ENCODE data around the gene SRSF11.

The SRSF11 gene

DNA sequence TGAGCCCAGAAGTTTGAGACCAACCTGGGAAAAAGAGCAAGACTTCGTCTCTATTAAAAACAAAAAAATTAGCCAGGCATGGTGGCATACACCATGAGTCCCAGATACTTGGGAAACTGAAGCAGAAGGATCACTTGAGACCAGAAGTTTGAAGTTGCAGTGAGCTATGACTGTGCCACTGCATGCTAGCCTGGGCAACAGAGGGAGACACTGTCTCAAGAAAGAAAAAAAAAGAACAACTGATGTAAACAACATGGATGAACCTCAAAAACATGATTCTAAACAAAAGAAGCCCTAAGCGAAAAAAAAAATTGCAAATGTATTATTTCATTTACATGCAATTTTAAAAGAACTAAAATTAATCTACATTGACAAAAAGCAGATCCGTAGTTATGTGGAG is 24.8 kb upstream of the SRSF11 start:
- DNase-seq (ENCODE audit: insufficient read length, low spot score) (no peak), FAIRE-seq (no peak)
- no peak for TF ChIP-seq CTCF (IDR thresholded peaks at IDR 0.05; ENCODE audit: insufficient read depth, missing control alignments)

DNA sequence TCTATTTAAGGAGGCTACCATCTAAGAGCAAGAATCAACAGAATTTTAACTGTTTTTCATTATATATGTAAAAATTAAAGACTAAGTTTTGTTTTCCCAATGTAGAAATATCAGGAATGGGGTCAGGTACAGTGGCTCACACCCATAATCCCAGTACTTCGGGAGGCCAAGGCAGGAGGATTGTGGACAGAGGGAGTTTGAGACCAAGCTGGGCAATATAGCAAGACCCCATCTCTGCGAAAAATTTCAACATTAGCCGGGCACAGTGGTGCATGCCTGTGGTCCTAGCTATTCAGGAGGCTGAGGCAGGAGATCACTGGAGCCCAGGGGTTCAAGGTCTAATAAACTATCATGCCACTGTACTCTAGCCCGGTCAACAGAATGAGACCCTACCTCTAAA is 21.1 kb upstream of the SRSF11 start:
- no peak for FAIRE-seq
- TF ChIP-seq CTCF (IDR thresholded peaks at IDR 0.05; ENCODE audit: insufficient read depth, missing control alignments): no peak
- no peak for DNase-seq (ENCODE audit: insufficient read length, low spot score)

DNA sequence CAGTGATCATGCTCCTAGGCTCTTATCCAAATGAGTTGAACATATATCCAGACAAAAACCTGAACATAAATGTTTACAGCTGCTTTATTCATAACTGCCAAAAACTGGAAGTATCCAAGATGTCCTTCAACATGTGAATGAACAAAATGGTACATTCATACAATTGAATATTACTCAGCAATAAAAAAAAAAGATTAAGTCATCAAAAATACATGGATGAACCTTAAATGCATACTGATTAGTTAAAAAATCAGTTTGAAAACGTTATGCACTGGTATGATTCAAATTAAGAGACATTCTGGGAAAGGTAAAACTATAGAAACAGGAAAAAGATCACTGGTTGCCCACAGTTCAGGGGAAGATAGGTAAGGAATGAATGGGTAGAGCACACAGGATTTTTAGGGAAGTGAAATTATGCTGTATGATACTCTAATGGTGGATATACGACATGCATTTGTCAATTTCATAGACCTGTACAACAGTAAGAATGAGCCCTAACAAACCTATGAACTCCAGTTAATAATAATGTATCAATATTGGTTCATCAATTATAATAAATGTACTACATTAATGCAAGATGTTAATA is 18.9 kb upstream of the SRSF11 start:
- DNase-seq (ENCODE audit: insufficient read length, low spot score) (no peak), FAIRE-seq (no peak)
- TF ChIP-seq CTCF (IDR thresholded peaks at IDR 0.05; ENCODE audit: insufficient read depth, missing control alignments): no peak

- FAIRE-seq: no peak
- DNase-seq (ENCODE audit: insufficient read length, low spot score): no peak
- no peak for TF ChIP-seq CTCF (IDR thresholded peaks at IDR 0.05; ENCODE audit: insufficient read depth, missing control alignments)
Observed at GRCh38 chr1:70204139-70204538, 17.0 kb upstream of the SRSF11 start.

- FAIRE-seq (no peak), DNase-seq (ENCODE audit: insufficient read length, low spot score) (no peak)
- TF ChIP-seq CTCF (IDR thresholded peaks at IDR 0.05; ENCODE audit: insufficient read depth, missing control alignments): no peak
Observed at GRCh38 chr1:70204600-70204999, 16.6 kb upstream of the SRSF11 start.

GRCh38 chr1:70205071-70205433 is 16.1 kb upstream of the SRSF11 start:
- DNase-seq (ENCODE audit: insufficient read length, low spot score): no peak
- FAIRE-seq: no peak

More at GRCh38 chr1:70205071-70205433, 16.1 kb upstream of the SRSF11 start:
- TF ChIP-seq CTCF (IDR thresholded peaks at IDR 0.05; ENCODE audit: insufficient read depth, missing control alignments): no peak

All from D721Med (cell line).